Measurements from ENCODE around the gene OXLD1.

DNA sequence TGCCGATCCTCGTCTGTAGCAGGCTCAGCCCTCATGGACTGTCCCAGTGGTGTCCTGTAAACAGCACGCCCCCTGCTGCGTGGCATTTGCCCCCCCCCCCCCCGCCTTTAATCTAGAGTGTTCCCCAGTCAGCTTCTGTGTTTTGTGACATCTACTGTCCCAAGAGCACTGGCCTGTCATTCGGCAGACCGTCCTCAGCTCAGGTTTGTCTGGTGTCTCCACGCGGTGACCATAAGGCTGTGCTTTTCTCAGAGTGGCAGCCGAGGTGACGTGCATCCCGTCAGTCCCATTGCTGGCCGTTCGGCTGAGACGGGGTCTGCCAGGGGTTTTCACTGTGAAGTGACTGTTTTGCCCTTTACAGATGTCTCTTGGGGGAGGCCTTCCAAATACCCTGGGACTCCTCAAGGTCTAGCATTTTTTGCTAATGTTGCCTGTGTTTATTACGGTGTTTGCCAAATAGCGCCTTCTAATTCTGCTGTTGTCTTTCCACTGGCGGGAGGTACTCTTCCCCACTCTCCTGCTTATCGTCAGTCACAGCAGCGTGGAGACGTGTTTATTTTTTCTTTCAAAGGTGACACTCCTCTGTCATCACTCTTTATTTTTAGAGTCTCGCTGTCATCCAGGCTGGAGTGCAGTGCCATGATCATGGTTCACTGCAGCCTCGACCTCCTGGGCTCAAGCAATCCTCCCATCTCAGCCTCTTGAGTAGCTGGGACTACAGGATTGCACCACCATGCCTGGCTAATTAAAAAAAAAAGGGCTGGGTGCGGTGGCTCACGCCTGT, 31.0 kb upstream of the OXLD1 start:
- TF ChIP-seq POLR2A (IDR thresholded peaks at IDR 0.05) (no peak), CTCF (IDR thresholded peaks at IDR 0.05) (no peak)

Measured in uterus (tissue), 2 donors.